ENCODE data around the gene IRF2BPL.

- no peak for TF ChIP-seq CTCF (optimal IDR thresholded peaks at IDR 0.05 in 1 of 3, IDR thresholded peaks at IDR 0.05 in 1 of 3, conservative IDR thresholded peaks at IDR 0.05 in 1 of 3; ENCODE audit: extremely low read depth in 1 of 3, insufficient read depth in 2 of 3, low read length in 3 of 3)
- TF ChIP-seq EZH2 (IDR thresholded peaks at IDR 0.05; ENCODE audit: low read length), result no peak
These were observed 13.8 kb downstream of the IRF2BPL start for GRCh38 chr14:77014734-77015133.
